OCI-M1 (cell line): Measurements from ENCODE around the gene SCAMP4.

ENCODE experiments used
- DNase-seq: peaks from one replicate; lab custom pipeline; 2025; lab: John Stamatoyannopoulos, UW

Gene SCAMP4

DNA sequence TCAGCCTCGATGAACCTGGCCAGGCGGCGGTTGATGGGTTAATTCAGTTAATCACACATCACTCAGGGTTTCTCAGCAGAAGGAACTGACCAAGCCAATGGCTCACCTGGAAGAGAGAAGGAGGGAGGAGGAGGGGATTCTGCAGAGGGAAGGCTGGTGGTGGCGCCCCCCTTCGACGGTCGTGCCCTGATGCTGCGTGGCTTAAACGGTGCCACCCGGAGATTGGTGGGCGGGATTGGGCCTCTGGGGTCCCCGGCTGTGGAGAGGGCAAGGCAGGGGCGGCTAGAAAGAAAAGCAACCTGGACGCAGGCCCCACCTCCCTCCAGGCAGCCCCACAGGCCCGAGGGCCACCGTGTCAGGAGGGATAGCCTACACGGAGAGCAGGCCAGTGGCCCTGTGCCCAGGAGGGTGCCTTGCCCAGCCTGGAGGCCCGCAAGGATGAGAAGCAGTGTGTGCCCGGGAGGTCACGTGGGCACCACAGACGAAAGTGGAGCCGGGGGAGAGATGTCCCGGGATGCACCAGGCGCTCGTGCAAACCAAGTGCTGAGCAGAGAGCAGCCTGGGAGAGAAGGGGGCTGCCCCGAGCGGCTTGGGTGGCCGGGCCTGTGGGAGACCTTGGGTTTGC, 51.8 kb downstream of the SCAMP4 start:
- no peak for DNase-seq

DNA sequence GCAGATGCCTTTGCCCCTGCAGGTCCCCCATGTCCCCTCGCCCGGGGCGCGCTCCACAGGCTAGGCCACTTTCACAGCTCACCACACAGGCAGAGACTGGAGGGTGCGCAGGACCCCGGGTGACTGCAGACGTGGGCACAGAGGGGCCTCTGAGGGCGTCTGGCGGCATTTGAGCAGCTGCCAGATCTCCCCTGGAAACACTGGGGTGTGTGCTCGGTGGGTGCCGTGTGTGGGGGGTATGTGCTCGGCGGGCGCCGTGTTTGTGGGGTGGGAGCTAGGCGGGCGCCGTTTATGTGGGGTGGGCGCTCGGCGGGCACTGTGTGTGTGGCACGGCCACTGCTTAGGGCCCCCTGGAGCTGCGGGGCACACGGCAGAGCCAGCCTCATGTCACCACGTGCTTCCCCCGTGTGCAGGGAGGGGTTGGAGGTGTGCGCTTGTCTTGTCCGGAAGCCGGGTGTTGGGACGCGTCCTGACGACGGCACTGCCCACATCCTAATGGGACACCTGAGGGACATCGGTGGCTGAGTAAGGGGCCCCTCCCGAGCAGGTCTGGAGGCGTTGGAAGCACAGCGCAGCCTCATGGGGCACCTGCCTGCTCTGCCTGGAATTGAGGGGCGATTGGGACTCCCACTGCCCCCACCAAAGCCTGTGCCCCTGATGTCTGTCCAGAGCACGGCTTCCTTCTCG, 52.5 kb downstream of the SCAMP4 start:
- no peak for DNase-seq

DNA sequence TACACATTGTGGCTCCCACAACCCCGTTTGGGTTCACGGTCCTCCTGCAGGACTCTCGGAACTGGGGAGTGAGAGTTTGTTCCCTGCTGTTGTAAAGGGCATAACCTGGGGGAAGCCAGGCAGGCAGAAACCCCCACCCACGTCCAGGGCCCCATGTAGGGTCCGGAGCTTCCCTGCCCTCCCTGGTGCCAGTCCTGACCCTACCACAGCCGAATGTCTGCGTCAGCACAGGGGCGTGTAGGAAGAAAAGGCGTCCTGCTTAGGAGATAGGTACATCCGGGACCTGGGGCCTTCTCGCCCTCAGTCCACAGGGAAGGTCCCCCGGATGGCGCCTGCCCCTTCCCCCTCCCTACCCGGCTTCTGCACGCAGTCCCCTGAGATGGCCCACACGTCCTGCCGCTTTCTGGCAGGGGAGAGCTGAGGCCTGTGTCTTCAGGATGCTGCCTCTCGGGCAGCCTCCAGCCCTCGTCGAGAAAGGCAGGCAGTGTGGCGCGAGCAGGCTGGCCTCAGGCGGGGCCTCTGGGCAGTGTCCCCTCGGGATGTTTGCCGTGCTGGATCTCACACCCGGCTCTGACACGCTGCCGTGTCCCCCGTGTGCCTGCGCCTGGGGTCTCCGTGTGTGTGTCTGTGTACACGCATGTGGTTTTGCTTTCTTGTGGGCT, 54.9 kb downstream of the SCAMP4 start:
- DNase-seq: no peak

DNA sequence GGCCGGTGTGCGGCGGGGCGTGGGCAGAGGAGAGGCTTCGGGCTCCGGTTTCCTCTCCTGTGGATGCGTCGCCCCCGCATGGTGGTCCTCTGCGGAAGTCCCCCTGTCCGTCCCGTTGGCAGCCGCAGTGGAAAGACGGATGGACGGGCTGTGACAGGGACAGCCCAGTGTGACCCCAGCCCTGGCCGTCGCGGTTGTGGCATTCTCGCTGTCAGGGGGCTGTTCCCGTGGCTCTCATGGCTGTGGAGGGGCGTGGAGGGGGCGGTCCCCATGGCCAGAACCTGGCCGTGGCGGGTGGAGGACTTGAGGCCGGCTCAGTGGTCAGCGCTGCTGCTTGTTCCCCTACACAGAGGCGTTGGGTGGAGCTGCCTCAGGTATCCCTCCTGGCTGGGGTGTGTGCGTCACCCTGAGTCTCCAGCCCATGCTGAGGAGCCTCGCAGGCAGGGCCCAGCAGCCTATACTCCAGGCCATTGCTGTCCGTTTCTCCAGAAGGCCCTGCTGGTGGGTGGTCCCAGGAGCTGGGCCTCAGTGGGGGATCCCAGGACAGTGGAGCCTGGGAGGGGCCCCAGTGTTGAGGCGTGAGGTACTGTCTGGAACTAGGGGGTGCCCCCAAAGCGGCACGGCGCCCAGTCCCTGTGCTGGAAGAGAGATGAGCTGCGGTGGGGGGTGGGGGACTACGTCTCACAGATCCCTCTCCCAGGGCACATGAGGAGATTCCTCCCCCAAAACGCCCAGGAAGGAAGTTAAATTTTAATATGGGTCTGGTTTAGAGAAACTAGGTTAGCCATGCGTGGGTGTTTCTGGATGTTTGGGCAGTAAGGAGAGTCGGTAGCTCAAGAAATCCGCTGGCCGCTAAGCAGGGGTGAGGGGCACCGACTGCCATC, 56.0 kb downstream of the SCAMP4 start:
- DNase-seq: no peak

DNA sequence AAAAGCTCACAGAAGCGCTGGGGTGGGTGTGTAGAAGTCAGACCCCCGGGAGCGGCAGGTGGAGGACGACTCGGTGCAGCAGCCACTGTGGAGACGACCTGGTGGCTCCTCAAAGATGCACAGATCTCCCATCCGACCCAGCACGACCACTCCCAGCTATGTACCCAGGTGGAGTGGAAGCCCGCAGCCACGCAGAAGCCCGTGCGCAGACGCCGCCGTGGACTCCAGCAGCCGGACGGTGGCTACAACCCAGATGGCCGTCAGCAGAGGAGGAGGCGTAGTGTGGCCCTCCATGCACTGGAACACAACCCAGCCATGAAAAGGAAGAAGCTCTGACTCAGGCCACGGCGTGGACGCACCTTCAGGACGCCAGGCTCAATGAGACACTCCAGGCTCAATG, 57.5 kb downstream of the SCAMP4 start:
- DNase-seq: no peak

DNA sequence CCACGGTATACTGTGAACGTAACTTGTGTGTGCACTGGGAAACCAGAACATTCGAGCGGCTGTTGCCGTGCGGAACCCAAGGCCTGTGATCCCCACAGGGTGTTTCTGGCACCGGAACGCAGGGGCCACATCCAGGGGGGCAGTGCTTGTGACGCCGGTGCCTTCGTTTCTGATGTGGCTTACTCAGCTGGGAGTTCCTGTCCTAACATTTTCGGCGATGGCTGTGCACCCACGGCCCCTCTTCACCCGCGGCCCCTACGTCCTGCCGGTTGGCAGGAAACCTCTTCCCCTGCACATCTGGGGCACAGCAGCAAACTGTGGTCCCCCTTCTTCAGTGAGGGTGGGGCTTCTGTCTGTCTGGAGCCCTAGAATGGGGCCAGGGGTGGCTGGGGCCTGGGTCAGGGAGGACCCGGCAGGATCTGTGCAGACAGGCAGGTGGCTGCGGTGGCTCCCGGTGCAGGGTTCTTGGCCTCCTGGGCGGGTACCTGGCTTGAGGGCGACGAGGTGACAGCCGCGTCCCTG, 61.9 kb downstream of the SCAMP4 start:
- DNase-seq: no peak

DNA sequence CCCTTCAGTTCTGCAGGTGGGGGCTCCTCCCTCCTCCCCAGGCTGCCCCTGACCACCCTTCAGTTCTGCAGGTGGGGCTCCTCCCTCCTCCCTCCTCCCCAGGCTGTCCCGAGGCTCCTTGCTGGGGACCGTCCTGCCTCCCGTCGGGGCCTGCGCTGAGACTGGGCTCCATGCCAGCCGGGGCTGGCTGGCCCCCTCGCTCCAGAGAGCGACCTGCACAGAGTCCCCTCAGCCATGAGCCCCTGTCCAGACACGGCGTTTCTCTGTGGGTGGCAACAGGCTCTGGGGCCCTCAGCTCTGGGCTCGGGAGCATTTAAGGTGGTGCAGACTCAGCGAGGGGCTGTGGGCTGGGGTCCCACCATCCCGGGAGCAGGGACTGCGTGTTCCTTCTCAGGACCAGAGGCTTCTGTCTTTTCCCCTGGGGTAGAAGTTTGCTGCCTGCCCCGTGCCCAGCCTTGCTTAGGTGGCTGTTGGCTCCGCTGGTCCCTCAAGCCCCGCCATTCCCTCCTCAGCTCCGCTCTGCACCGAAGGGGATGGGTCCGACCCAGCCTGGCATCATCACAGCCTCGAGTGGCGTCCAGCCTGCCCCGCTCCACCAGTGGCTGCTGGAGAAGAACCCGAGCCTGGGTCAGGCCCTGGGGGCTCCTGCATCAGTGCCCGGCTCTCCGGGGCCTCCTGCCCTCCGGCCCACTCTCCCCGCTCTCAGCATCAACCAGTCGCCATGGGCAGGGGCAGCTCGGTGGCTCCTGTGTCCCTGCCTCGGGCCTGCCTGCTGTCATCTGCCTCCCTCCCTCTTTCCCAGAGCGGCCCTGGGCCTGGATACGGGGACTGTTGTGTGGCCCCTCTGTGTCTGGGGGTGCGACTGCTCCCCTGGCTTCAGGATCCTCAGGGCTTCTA, 63.3 kb downstream of the SCAMP4 start:
- no peak for DNase-seq

DNA sequence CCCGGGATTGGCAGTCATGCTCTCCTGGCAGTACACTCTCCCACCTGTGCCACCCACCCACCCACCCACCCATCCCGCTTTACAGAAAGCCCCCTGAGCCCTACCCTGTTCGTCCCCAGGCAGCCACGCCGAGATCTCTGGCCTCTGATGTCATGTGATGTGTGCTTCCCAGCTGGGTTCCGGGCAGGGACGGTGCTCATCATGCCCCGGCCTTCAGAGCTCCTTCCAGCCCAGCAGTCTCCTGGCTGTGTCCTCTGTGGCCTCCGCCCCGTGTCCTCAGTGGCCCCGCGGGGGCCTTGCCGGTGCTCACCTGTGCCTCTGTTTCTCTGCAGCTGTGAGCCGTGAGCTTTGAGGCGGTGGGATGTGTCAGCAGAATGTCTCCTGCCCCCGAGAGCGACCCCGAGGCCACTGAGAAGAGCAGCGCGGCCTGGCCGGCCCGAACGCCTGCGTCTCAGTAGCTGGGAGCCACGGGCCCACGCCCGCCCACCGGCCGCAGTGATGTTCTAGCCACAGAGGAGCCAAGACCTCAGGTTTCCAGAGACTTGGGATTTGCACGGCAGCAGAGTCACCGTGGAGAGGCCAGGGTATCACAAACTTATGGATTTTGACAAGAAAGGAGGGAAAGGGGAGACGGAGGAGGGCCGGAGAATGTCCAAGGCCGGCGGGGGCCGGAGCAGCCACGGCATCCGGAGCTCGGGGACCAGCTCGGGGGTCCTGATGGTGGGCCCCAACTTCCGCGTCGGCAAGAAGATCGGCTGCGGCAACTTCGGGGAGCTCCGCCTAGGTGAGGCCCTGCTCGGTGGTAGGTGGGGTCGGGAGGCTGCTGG, 64.2 kb downstream of the SCAMP4 start:
- no peak for DNase-seq

DNA sequence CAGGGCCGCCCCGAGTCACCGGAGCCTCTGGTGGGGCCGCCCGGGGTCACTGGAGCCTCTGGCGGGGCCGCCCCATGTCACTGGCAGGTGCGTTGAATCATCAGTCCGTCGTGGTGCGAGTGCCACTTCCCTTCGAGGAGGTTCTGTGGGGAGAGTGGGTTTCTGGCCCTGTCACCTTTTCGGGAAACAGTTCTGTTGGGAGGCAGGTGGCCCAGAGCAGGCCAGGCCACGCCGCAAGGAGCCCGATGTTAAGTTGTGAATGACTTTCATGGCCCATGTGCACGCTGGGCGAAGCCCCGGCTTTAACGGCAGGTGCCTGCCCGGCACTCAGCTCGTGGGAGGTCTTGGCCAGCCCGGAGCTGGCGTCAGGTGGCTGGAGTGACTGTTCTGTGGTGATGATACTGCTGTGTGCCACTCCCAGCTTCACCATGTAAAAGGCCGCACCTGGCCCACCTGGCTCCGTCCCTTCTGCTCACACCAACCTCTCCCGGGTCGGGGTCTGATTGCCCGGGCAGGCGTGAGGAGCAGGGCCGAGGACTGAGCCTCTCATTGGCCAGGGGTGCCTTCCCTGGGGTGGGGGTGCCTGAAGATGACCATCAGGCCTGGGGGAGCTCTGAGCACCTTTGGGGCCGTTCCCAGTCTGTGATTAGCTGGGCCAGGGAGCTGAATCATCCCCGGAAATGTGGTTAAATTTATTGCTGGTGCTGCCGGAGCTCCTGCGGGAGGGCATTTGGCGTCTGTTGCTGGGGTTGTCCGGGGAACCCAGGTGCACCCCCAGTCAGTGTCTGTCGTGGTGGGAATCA, 65.0 kb downstream of the SCAMP4 start:
- no peak for DNase-seq

DNA sequence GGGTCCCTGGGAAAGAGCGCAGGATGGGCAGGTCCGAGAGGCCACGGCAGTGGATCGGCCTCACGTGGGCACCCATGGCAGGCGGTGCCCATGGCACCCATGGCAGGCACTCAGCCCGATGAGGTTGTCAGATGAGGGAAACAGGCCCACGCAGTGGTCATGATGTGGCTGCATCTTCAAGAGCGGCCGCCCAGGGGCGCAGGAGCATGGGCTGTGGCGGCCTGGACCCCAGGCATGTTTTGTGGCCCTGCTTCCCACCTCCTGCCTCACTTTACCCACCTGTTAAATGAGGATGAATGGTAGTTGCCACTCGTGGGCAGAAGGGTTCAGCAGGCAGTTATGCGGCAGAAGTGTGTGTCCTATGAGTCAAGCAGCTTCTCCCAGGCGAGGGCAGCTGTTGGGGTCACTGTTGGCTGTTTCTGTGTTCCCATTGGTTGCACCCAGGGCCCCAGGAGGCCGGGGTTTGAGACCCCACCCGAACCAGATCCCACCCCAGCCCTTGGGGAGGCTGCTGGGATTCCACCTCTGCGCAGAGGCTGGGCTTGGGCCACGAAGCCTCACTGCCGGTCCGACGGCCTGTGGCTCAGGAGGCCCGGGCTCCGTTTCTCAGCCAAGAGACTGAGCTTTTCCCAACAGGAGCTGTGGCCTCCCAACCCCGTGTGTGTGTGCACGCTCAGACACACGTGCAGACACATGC, 65.8 kb downstream of the SCAMP4 start:
- no peak for DNase-seq

DNA sequence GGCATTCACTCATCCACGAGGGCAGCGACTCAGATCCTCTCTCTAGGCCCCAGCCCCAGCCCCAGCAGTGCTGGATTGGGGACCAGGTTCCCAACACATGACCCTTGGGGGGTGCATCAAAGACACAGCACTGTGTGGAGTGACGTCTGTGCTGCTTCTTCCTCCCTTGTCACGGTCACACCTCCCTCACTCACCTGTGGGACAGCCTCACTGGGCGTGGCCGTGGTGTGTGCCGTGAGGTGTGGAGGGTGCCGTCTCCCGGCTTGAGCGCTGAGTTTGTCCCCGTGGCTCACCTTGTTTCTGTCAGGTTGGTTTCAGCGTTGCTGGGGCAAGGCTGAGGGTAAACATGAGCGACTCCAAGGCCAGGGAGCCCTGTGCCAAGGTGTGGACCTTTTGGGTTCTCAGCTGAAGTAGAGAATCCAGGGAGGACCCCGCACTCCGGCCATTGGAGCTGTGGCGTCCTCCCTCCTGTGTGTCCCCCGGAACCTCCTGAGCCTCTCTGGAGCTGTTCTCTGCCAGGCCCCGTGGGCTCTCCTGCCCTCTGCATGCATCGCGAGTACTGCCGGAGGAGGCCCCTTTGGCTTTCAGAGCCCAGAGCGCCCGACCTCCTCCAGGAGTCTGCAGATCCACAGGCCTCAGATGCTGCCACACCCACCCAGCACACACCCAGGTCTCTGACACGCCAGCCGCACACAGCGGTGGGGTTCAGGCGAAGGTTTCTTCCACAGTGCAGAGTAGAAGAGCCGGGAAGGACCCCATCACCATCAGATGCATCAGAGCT, 69.4 kb downstream of the SCAMP4 start:
- DNase-seq: no peak

DNA sequence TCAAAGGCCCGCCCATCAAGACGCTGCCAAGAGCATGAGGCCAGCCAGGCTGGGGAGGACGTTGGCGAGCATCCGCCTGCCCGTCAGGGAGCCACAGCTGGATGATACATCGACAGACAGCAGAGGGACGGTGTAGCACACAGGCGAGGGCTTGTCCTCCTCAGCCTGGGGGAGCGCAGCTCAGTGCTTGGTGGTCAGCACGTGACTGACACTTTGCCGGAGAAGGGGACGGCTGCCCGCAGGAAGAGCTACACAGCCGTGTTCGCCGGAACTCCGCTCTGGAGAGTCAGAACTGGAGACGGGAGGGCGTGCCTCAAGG, 69.9 kb downstream of the SCAMP4 start:
- no peak for DNase-seq
